ENCODE data around the gene DDX55.

DDX55 gene

DNA sequence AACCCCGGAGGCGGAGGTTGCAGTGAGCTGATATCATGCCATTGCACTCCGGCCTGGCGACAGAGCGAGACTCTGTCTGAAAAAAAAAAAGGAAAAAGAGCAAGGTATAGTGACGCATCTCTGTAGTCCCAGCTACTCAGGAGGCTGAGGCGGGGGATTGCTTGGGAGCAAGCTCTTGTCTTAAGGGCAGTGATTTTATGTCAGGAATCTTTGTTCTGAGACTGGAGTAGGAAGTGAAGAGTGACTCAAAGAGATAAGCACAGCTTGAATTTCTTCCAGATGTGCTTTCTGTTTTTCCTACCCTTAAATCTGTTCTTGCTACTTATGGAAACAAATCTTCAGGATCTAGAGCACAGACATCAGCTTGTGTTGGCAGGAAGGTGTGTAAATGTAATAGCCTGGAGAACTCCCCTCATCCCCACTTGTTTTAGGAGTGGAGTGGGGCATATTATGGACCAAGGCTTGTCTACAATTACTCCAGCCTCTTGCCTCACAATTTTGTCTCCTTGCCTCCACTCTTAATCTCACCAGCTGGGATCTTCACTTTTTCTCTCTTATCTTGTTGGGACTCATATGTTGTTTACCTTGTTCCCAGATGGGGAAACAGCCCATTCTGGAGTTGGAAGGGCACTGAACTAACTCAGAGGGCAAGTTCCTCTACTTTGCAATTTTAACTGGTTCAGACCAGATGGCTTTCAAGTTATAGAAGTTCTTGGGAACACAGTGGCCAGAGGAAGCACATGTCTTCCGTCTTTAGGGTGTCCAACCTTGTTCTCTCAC, 10.0 kb upstream of the DDX55 start:
- no peak for ATAC-seq
- TF ChIP-seq GLIS3 (CRISPR knock-in tag; IDR thresholded peaks at IDR 0.05), result no peak
- no peak for TF ChIP-seq TCF4 (CRISPR knock-in tag; IDR thresholded peaks at IDR 0.05; ENCODE audit: borderline replicate concordance)
- TF ChIP-seq ZNF8 (CRISPR knock-in tag; IDR thresholded peaks at IDR 0.05), result no peak

DNA sequence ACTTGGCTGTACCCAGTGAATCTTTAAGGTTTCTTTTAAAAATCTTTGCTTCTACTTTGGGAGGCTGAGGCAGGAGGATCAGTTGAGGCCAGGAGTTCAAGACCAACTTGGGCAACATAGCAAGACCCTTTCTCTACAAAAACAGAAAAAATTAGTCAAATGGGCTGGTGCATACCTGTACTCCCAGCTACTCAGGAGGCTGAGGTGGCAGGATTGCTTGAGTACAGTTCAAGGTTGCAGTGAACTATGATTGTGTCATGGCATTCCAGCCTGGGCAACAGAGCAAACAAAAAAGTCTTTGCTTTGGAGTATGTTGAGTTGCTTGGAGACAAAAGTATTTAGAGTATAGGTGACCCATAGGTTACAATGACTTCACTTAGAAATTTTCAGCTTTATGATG, 6.2 kb upstream of the DDX55 start:
- no peak for ATAC-seq
- TF ChIP-seq OSR1 (CRISPR knock-in tag; IDR thresholded peaks at IDR 0.05), result no peak
- TF ChIP-seq, protein P1, sequence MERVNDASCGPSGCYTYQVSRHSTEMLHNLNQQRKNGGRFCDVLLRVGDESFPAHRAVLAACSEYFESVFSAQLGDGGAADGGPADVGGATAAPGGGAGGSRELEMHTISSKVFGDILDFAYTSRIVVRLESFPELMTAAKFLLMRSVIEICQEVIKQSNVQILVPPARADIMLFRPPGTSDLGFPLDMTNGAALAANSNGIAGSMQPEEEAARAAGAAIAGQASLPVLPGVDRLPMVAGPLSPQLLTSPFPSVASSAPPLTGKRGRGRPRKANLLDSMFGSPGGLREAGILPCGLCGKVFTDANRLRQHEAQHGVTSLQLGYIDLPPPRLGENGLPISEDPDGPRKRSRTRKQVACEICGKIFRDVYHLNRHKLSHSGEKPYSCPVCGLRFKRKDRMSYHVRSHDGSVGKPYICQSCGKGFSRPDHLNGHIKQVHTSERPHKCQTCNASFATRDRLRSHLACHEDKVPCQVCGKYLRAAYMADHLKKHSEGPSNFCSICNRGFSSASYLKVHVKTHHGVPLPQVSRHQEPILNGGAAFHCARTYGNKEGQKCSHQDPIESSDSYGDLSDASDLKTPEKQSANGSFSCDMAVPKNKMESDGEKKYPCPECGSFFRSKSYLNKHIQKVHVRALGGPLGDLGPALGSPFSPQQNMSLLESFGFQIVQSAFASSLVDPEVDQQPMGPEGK (CRISPR knock-in tag; IDR thresholded peaks at IDR 0.05; ENCODE audit: borderline replicate concordance), result no peak
- no peak for TF ChIP-seq ZNF565 (CRISPR knock-in tag; conservative IDR thresholded peaks at IDR 0.05; ENCODE audit: low read depth)
- TF ChIP-seq, protein P2, sequence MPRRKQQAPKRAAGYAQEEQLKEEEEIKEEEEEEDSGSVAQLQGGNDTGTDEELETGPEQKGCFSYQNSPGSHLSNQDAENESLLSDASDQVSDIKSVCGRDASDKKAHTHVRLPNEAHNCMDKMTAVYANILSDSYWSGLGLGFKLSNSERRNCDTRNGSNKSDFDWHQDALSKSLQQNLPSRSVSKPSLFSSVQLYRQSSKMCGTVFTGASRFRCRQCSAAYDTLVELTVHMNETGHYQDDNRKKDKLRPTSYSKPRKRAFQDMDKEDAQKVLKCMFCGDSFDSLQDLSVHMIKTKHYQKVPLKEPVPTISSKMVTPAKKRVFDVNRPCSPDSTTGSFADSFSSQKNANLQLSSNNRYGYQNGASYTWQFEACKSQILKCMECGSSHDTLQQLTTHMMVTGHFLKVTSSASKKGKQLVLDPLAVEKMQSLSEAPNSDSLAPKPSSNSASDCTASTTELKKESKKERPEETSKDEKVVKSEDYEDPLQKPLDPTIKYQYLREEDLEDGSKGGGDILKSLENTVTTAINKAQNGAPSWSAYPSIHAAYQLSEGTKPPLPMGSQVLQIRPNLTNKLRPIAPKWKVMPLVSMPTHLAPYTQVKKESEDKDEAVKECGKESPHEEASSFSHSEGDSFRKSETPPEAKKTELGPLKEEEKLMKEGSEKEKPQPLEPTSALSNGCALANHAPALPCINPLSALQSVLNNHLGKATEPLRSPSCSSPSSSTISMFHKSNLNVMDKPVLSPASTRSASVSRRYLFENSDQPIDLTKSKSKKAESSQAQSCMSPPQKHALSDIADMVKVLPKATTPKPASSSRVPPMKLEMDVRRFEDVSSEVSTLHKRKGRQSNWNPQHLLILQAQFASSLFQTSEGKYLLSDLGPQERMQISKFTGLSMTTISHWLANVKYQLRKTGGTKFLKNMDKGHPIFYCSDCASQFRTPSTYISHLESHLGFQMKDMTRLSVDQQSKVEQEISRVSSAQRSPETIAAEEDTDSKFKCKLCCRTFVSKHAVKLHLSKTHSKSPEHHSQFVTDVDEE (CRISPR knock-in tag; IDR thresholded peaks at IDR 0.05), result no peak

DNA sequence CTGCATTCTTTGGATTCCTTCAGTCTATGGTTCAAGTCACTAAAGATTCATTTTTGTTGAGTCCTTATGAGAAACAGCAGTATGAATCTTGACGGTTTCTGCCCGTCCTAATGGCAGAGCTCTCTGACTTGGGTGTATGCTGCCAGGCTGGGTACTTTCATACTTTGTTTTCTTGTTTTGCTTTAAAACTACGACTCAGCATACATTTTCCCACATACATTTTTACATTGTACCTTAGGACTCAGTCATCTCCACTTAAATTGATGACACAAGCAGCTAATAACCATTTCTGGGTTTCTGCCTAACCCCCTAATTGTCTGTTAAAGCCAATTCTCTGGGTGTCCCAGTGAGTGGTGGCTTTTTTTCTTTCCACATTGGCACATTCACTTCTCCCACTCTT, 4.8 kb upstream of the DDX55 start:
- no peak for ATAC-seq
- TF ChIP-seq, protein P2 (CRISPR knock-in tag; IDR thresholded peaks at IDR 0.05), result no peak
- TF ChIP-seq SNAI2 (CRISPR knock-in tag; IDR thresholded peaks at IDR 0.05) (no peak), ISL1 (CRISPR knock-in tag; IDR thresholded peaks at IDR 0.05) (no peak), GLIS3 (CRISPR knock-in tag; IDR thresholded peaks at IDR 0.05) (no peak), OSR1 (CRISPR knock-in tag; IDR thresholded peaks at IDR 0.05) (no peak), ZNF565 (CRISPR knock-in tag; conservative IDR thresholded peaks at IDR 0.05; ENCODE audit: low read depth) (no peak), ZFP30 (CRISPR knock-in tag; IDR thresholded peaks at IDR 0.05) (no peak), RARB (CRISPR knock-in tag; IDR thresholded peaks at IDR 0.05) (no peak), TCF4 (CRISPR knock-in tag; IDR thresholded peaks at IDR 0.05; ENCODE audit: borderline replicate concordance) (no peak), ARNTL (CRISPR knock-in tag; IDR thresholded peaks at IDR 0.05; ENCODE audit: borderline replicate concordance, low read depth) (no peak), ZNF70 (CRISPR knock-in tag; IDR thresholded peaks at IDR 0.05) (no peak)
- TF ChIP-seq, protein P3, sequence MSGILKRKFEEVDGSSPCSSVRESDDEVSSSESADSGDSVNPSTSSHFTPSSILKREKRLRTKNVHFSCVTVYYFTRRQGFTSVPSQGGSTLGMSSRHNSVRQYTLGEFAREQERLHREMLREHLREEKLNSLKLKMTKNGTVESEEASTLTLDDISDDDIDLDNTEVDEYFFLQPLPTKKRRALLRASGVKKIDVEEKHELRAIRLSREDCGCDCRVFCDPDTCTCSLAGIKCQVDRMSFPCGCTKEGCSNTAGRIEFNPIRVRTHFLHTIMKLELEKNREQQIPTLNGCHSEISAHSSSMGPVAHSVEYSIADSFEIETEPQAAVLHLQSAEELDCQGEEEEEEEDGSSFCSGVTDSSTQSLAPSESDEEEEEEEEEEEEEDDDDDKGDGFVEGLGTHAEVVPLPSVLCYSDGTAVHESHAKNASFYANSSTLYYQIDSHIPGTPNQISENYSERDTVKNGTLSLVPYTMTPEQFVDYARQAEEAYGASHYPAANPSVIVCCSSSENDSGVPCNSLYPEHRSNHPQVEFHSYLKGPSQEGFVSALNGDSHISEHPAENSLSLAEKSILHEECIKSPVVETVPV (CRISPR knock-in tag; IDR thresholded peaks at IDR 0.05), result no peak

DNA sequence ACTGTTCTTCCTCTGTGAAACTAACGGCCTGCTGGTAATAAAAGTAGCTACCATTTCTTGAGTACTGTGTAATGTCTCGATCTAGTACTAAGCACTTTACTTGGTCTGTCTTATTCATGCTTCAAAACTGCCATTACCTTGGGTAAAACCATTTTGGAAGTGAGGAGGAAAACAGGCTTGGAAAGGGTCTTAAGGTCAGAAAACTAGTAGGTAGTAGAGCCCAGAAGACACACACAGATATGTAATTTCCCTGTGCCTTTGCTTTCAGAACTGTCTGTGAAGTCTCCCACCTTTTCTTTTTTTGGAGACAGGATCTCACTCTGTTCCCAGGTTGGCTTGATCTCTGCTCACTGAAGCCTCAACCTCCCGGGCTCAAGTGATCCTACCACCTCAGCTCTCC, 3.4 kb upstream of the DDX55 start:
- TF ChIP-seq ISL1 (CRISPR knock-in tag; IDR thresholded peaks at IDR 0.05) (no peak), TOX (CRISPR knock-in tag; IDR thresholded peaks at IDR 0.05; ENCODE audit: borderline replicate concordance) (no peak), ZC3H10 (CRISPR knock-in tag; IDR thresholded peaks at IDR 0.05) (no peak), GLIS3 (CRISPR knock-in tag; IDR thresholded peaks at IDR 0.05) (no peak), SNAI2 (CRISPR knock-in tag; IDR thresholded peaks at IDR 0.05) (no peak), ZFP30 (CRISPR knock-in tag; IDR thresholded peaks at IDR 0.05) (no peak), ZNF70 (CRISPR knock-in tag; IDR thresholded peaks at IDR 0.05) (no peak), ZFP3 (CRISPR knock-in tag; IDR thresholded peaks at IDR 0.05) (no peak), RARB (CRISPR knock-in tag; IDR thresholded peaks at IDR 0.05) (no peak), ZNF8 (CRISPR knock-in tag; IDR thresholded peaks at IDR 0.05) (no peak), TCF4 (CRISPR knock-in tag; IDR thresholded peaks at IDR 0.05; ENCODE audit: borderline replicate concordance) (no peak), CSDC2 (CRISPR knock-in tag; IDR thresholded peaks at IDR 0.05) (no peak), ARNTL (CRISPR knock-in tag; IDR thresholded peaks at IDR 0.05; ENCODE audit: borderline replicate concordance, low read depth) (no peak), ZNF565 (CRISPR knock-in tag; conservative IDR thresholded peaks at IDR 0.05; ENCODE audit: low read depth) (no peak)
- TF ChIP-seq, protein P3 (CRISPR knock-in tag; IDR thresholded peaks at IDR 0.05), result no peak
- TF ChIP-seq, protein P4, sequence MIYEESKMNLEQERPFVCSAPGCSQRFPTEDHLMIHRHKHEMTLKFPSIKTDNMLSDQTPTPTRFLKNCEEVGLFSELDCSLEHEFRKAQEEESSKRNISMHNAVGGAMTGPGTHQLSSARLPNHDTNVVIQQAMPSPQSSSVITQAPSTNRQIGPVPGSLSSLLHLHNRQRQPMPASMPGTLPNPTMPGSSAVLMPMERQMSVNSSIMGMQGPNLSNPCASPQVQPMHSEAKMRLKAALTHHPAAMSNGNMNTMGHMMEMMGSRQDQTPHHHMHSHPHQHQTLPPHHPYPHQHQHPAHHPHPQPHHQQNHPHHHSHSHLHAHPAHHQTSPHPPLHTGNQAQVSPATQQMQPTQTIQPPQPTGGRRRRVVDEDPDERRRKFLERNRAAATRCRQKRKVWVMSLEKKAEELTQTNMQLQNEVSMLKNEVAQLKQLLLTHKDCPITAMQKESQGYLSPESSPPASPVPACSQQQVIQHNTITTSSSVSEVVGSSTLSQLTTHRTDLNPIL (CRISPR knock-in tag; IDR thresholded peaks at IDR 0.05; ENCODE audit: low read depth), result no peak
- TF ChIP-seq, protein P1 (CRISPR knock-in tag; IDR thresholded peaks at IDR 0.05; ENCODE audit: borderline replicate concordance), result no peak
- ATAC-seq, result no peak
